ENCODE measurements around the gene AGAP5.
"Not testable (repeated sequence)": the region's sequence is repeated elsewhere in the genome, so short reads cannot be mapped to it uniquely, and the experiment has no call there.

AGAP5 gene

DNA sequence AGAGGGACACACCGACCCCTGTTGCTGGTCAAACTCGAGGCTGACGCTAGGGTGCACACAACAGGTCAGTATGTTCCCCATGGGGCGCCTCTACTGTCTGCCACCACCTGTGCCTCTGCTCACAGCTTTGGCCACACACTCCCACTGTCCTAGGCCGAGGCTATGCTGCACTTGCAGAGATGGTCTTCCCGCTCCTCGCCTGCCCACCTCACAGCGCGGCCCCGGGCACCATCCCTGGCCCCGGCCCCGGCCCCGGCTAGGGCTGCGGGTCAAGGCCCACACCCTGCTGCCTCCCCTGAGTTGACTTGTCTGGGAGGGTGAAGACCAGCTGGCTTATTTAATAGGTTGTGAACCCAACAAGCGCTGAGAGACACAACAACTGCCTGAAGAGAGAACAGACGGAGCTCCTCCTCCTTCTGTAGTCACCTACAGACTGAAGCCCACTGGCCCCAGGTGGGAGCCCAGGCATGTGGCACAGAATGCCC lies at the start of gene AGAP5:
Gene AGAP5 (minus strand): TSS at position 435 of the 485 bp plus-strand sequence. CDS start 354 bp downstream, at position 81.
- DNase-seq (ENCODE audit: low read depth in 2 of 2) = not testable (repeated sequence)

DNA sequence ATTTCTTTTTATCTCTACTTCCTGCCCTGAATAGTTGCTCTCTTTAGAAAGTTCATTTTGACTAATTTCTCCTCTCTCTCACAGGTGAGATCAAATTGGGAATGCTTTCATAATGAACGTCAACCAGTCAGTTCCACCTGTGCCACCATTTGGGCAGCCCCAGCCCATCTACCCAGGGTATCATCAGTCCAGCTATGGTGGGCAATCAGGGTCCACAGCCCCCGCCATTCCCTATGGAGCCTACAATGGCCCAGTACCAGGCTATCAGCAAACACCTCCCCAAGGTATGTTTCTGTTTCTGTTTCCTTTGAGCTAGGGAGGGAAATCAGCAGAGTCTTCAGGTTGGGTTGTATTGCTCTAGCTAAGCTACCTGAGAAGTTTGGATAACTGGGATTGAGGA lies 48.8 kb upstream of the AGAP5 start:
- no peak for DNase-seq (ENCODE audit: low read depth in 2 of 2)

DNA sequence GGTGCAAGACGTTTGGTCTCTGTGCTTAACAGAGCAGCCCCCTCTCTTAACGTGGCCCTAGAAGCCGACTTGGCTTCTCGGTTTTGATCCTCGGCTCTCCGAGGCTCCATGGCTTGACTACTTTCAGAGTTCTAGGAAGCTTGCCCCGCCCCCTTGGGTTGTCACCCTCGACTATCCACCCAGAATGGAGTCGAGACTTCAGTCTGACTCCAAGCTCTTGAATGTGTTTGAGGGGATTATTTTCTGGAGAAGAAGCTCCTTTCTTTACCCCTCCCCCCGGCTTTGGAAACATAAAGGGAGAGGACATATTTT lies 46.7 kb upstream of the AGAP5 start:
- peak; percentile 50 to 61 for DNase-seq (ENCODE audit: low read depth in 2 of 2)

DNA sequence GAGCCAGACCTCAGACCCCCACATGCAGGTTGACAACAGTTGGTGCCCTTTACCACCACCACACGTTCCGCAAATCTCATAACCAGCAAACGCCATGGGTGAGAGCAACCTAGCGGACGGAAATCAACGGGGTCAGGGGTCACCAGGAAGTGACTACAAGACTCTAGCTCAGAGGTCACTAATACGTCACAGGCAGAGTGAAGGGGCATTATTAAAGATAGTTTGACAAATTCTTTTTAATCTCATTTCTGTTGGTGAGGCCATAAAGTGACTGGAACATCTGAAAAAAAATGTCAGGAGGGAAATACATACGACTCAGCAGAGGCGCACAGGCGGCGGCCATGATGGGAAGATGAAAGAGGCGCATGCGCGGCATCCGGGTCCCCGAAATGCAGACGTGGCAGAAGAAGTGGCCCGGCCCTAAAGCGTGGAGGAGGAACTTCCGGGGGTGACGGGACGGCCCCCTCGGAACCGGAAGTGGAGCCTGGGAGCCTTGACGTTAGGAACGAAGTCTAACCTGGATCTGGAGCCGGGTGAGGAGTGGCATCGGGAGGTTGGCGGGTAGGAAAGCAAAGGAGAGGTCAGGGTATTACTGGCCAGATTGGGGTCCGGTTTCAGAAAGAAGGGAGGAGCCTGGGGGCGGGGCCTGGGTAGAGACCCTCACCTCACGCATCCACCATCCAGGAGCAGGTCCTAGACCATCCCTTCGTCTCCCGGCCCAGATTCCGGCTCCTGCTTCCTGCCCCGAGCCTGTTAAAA lies 46.2 kb upstream of the AGAP5 start, which contains the start of gene SEC24C:
Gene SEC24C (plus strand): TSS at position 468 of the 759 bp plus-strand sequence. CDS start 2,461 bp downstream, outside the sequence.
- DNase-seq (ENCODE audit: low read depth in 2 of 2) = peak; percentile 91

DNA sequence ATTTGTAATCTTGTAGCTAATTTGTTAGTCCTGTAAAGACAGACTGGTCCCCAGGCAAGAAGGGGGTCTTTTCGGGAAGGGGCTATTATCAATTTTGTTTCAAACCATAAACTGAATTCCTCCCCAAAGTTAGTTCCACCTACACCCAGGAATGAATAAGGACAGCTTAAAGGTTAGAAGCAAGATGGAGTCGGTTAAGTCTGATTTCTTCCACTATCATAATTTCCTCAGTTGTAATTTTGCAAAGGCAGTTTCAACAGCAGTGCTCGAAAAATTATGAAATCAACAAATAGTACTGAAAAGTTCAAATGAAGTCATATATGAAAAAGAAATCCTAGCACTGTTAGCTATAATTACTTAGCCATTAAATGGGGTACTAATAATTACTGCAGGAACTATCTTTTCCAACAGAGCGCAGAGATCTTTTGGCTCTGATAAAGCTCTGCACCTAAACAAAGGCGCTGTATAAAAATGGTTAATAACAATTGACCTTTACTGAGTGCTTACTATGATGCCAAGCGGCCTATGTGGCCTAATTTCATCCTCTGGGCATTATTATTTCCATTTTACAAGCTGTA lies 45.5 kb upstream of the AGAP5 start:
- DNase-seq (ENCODE audit: low read depth in 2 of 2) = no peak

DNA sequence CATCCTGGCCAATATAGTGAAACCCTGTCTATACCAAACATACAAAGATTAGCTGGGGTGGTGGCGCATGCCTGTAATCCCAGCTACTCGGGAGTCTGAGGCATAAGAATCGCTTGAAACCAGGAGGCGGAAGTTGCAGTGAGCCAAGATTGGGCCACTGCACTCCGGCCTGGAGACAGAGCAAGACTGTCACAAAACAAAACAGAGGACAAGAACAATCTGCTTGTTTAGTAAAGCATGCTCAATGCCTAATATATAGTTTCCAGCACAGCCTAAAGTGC lies 44.5 kb upstream of the AGAP5 start:
- DNase-seq (ENCODE audit: low read depth in 2 of 2) = no peak

DNA sequence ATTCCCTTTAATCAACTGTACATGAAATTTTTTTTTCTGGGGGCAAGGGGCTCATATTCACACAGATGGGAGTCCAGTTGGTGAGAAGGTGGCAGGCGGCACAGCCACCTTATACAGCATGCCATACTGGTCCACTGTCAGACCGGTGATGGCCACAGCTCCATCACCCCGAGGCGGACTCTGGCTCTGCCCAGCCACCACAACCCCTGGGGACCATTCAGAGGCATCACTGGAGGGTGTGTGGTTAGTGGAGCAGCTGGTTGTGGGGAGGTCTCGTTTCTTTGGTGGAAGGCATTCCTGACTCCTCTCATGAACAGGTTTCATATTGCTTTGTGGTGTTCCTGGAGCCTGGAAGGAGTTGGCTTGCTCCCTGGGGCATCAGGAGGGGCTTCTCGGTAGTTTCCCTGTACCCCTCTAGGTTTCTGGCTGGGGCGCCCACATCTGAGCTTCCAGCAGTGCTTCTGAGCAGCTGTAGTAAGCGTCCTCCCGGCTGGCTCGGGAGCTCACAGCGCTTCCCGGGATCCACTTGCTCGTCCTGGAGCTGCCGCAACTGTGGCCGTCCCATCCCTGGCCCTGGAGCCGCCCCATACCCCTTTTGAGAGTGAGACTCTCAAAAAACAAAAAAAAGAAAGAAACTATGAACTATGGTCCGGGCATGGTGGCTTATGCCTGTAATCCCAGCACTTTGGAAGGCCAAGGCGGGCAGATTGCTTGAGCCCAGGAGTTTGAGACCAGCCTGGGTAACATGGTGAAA lies 42.8 kb upstream of the AGAP5 start:
- DNase-seq (ENCODE audit: low read depth in 2 of 2) = not testable (repeated sequence)

DNA sequence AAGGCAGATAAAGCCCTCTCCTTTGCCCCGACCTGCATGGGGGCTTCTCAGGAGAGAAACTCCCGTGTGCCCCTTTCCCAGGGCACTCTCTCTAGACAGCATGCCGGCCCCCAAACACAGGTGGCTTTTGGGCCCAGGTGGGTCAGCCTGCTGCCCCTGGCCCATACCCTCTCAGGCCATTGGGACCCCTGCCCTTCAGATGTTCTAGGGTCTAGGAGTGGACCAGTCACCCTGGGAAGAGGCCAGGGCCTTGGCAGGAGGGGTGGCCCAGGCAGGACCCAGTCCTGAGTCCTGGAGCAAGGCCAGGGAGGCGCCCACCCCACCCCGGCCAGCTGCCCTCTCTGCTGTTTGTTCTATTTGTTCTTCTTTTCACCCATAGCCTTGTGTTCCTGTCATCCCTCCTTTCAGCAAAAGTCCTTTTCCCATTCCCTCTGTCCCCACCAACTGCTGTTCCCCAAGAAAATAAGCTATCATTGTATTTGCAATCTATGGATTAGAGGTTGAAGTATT lies 36.9 kb upstream of the AGAP5 start:
- no peak for DNase-seq (ENCODE audit: low read depth in 2 of 2)

DNA sequence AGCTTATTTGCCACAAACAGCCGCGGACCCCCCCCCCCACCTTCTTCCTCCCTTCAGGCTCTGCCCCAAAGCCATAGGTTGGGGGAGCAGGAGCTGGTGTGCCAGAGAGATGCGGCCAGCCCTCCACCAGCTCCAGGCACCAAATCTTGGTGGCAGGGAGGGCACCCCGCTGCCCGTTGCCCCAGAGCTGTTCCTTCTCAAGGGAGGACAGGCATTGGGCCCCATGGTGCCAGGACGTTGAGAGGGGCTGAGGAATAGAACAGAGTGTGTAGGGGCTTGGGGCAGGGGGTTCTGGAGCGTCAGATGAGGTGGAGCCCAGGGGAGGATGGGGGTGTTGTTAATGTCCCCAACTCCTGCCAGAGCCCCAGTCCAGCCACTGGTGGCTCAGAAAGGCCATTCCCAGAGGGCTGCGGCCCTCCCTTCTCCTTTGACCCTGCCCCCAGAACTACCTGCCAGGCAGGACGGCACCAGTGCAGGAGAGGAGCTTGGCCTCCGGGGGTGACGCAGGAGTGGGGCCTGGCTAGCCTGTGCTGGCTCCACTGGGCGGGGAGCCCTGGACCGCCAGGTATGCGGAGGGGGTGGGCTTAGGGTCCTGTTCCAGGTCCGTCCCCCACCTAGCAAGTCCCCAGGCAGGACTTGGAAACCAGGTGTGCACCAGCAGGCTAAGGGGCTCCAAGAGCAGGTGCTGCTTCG lies 36.3 kb upstream of the AGAP5 start:
- DNase-seq (ENCODE audit: low read depth in 2 of 2) = no peak

DNA sequence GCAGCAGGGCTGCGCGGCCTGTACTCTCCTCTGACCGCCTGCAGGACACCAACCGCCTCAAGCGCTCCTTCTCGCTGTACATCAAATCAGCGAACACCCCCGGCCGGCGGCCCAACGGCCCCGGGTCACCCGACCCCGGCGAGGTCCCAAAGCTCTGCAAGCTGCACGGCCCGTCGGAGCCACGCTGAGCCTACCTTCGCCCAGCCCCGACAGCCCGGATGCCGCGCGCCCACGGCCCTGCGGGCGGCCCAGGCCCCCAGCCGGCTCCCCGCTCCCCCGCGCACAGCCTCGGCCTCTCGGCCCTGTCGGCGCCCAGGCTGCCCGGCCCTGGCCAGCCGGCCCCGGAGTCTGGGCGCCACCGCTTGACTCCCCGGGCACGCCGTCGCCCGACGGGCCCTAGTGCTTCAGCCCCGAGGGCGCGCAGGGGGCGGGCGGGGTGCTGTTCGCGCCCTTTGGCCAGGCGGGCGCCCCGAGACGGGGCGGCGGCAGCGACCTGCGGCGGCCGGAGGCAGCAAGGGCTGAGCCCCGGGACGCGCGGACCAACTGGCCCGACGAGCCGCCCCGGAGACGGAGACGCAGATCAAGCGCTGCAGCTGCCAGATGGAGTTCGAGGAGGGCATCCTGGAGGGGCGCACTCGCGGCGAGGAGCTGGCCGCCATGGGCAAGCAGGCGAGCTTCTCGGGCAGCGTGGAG lies 35.2 kb upstream of the AGAP5 start:
- DNase-seq (ENCODE audit: low read depth in 2 of 2) = no peak

DNA sequence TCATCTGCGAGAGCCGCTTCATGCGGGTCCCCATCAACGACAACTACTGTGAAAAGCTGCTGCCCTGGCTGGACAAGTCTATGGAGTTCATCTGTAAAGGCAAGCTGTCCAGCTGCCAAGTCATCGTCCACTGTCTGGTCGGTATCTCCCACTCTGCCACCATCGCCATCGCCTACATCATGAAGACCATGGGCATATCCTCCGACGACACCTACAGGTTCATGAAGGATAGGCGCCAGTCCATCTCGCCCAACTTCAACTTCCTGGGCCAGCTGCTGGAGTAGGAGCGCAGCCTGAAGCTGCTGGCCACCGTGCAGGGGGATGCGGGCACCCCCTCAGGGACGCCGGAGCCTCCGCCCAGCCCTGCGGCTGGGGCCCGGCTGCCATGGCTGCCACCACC lies 34.5 kb upstream of the AGAP5 start:
- DNase-seq (ENCODE audit: low read depth in 2 of 2) = no peak

DNA sequence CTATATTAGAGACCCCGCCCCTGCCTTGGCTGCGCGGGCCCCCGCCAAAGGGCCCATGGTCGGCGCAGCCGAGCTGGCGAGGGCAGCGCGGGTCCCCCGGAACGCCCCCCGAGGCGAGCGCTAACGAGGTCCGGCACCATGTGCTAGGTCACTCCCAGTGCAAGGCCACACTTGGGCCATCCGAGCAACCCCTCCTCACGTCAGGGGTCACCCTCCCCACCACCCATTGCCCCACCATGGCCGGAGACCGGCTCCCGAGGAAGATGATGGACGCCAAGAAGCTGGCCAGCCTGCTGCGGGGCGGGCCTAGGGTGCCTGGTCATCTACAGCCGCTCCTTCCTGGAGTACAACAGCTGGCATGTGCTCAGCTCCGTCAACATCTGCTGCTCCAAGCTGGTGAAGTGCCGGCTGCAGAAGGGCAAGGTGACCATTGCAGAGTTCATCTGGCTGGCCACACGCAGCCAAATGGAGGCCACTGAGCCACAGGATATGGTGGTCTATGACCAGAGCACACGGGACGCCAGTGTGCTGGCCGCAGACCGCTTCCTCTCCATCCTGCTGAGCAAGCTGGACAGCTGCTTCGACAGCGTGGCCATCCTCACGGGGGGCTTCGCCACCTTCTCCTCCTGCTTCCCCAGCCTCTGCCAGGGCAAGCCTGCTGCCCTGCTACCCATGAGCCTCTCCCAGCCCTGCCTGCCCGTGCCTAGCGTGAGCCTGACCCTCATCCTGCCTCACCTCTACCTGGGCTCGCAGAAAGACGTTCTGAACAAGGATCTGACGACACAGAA lies 33.9 kb upstream of the AGAP5 start:
- DNase-seq (ENCODE audit: low read depth in 2 of 2) = no peak

DNA sequence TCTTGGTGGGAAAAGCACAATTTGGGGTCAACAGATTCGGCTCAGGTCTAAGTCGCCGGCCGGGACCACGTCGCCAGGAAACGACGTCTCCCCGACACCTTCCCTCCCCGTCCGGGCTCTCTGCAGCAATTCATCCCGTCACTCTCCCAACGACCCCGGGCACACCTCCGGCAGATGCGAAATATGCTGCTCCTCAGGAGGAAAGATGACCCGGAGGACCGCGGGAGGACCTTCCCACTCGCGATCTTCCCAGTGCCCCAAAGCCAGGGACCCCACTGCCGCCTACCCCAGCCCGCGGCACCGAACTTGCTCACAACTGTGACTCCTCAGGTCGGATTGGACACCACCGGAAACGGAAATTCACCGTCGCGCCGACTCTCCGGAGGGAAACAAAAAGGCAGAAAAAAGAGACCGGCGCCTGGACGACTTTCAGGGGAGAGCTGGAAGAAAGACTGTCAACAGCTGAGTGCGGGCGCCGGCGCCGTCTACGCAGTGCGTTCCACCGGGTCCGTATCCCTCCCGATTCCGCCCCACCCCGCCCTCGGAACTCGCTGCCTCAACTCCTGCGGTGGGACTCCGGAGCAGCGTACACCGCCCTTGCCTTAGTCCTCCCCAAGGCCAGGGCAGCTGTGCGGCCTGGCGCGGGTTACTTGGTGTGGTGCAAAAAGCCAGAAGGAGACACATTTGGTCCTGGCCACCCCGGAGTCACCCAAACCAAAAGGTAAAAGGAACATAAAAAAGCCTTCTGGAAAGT lies 32.4 kb upstream of the AGAP5 start:
- DNase-seq (ENCODE audit: low read depth in 2 of 2) = peak; percentile 86 to 89

DNA sequence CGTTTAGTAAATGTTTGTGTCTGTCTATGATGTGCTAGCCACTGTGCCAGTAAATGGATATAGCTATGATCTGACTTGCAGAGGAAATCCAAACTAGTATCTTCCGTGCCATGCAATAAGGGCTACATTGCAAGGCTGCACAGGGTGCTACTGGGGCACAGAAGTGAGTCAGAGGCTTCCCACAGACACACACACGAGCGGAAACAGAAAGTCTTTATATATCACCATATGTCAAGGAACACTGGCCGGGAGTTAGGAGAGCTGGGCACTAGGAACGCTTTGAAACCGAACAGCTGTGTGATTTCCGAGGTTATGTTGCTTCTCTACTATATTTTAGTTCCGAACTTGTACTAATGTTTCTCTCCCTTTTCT lies 31.9 kb upstream of the AGAP5 start:
- peak in 1 of 2 donors; percentile 16 for DNase-seq (ENCODE audit: low read depth in 2 of 2)

DNA sequence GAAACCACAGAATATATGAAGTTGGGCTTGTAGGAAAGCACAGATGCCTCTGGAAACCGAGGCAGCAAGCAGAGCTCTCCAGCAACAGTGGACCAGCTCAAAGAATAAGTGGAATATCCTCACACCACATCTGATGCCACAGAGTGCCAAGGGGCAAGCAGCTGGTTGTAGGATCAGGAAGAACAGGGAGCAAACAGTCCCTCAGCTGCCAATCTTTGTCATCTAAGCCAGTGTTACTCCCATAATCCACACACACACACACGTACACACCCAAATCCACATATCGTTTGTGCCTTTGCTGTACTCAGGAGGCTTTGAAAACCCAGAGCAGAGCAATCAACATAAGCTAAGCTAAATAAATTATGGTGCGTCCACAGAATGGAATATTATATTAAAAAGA lies 25.6 kb upstream of the AGAP5 start:
- DNase-seq (ENCODE audit: low read depth in 2 of 2) = no peak

DNA sequence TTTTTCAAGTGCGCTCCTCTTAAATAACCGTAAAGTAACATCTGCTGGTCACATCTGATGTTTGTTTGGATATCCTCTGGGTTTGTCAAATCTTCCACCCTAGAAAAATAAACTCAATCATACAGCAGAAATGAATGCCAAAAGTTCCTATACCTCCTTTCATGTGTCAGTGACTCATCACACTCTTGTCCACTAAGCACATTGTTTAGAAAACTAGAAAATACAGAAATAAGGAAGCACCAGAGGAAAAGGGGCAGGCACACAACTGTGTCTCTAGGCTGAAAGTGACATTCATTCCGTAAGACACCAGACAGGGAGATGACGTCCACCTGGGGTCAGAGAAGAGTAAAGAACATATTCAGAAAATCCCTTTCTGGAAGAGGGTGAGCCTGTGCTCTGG lies 22.7 kb upstream of the AGAP5 start:
- not testable (repeated sequence) for DNase-seq (ENCODE audit: low read depth in 2 of 2)

DNA sequence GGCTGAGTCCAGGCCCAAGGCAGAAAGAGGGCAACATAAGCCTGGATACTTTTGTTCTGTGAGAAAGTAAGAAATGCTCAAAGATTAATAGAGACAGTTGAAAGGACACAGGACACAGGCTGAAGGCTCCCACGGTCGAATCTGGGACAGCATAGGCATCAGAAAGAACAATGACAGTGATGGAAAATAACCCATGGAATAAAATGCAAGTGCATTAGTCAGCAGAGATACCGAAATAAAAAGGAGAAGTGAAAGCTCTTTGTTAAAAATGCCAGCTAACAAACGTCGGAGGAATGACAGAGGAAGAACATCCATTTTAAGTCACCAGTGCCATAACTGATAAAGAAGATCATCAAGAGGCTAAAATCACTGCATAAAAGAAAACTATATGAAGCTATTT lies 19.6 kb upstream of the AGAP5 start:
- no peak for DNase-seq (ENCODE audit: low read depth in 2 of 2)

DNA sequence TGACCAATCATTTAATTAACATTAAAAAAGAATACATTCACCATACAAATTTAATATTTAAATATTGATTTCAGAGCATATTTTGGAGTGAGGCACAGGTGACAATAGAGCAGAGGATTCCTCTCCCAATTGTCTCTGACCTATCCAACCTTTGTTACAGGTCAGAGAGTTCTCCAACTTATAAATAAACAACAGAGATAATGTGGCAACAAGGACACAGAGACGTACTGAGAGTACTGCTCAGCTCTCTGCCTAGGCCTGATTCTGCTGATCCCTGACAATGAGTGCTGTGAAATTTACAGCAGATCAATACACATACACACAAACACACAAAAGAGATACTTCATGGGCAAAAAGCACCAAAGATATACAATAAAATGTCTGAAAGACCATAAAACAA lies 18.3 kb upstream of the AGAP5 start:
- DNase-seq (ENCODE audit: low read depth in 2 of 2) = no peak

DNA sequence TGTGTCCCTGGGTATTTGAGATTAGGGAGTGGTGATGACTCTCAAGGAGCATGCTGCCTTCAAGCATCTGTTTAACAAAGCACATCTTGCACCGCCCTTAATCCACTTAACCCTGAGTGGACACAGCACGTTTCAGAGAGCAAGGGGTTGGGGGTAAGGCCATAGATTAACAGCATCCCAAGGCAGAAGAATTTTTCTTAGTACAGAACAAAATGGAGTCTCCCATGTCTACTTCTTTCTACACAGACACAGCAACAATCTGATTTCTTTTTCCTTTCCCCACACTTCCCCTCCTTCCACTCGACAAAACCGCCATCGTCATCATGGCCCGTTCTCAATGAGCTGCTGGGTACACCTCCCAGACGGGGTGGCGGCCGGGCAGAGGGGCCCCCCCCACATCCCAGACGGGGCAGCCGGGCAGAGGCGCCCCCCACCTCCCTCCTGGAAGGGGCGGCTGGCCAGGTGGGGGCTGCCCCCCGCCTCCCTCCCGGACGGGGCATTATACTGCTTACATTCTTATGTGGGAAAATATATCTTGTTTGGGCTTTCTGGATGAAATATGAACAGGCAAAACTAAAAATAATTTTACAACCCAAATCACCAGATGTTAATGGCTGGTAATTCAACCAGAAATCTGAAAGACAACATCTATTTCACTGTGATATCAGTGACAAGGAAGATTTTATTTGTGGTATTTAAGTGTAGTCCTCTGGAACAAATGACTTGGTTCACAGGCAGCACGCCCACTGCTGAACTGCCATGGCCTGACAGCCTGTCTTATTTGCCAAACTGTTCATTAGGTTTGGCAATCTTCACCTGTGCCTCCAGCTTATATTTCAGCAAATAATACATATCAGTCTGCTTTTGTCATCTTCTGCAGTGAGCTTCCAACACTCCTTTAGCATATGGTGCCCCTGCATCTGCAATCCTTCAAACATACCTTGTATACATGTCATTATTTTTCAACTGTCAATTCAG lies 17.6 kb upstream of the AGAP5 start:
- DNase-seq (ENCODE audit: low read depth in 2 of 2) = not testable (repeated sequence)

All from stimulated activated CD8-positive, alpha-beta memory T cell treated with anti-CD3 and anti-CD28 coated beads, Interleukin-2, amount 100 ng/mL, for 48 hours (primary cell).